ENCODE data around the gene GPR31. TPM values are rescaled to one million over a fixed set of nuclear protein-coding genes. Genes with fewer than 3 reads are reported as not detected.

GPR31 gene, protein sequence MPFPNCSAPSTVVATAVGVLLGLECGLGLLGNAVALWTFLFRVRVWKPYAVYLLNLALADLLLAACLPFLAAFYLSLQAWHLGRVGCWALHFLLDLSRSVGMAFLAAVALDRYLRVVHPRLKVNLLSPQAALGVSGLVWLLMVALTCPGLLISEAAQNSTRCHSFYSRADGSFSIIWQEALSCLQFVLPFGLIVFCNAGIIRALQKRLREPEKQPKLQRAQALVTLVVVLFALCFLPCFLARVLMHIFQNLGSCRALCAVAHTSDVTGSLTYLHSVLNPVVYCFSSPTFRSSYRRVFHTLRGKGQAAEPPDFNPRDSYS
- not detected for total RNA-seq

DNA sequence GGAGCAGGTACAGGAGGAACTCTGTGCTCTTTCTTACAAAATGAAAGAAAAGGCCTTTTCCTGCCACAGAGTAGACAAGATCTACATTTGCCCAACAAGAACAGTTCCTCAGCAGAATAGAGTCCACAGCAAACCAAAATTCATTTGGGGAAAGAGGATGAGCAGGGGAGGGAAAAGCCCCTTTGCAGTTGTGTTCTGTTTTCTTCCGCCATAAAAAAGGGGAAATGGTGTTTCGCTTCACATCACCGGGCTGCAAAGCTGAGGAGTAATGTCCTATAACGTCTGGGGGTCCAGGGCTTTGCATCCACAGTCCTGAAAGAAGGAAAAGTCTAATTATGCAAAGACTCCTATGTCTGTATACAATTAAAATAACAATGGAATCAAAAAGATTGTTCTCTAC, at the start of gene GPR31:
Gene GPR31 (minus strand): TSS at position 118 of the 400 bp plus-strand sequence. CDS start 149 bp downstream, outside the sequence.

DNA sequence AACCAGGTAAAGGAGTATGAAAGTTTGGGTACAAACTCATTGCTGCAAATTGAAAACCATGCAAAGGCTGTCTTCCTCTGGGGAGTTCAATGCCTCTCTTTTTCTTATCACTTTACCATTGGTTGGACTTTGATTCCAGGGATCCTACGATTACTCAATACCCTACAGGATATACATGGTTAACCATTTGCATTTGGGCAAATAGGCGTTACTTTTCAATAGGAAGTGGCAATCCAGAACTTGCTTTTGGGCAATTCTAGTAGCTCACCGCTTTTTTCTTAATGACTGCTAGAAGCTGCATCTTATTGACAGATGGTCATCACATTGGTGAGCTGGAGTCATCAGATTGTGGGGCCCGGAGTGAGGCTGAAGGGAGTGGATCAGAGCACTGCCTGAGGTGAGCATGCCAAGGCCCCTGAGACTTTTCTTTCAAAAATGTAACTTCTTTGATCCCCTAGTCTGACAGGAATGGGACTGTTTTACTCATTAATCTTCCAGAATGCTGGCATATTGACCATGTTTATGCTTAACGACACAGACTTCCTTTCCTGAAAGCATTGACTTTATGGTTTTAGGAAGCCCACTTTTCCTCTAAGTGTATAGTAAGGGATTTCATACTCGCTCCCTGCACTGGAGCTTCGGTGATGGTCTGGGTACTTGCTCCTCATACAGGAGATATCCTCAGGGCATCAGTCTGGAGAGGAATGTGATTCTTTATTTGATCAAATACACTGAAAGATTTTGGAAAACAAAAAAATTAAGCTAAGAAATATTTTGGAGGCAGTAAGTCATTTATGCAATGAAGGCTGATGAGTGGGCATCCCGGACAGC, 34.7 kb downstream of the GPR31 start, which contains the start of gene CCR6:
Gene CCR6 (plus strand): TSS at position 270 of the 831 bp plus-strand sequence. CDS start 13,039 bp downstream, outside the sequence.

Other genes starting within 250 kb of the GPR31 start
- gene RNASET2, start 201.4 kb downstream of the GPR31 start, total RNA-seq: 25.4 TPM
- 35.7 TPM for gene CEP43, start 158.6 kb downstream of the GPR31 start, total RNA-seq
- gene CCR6, start 34.9 kb downstream of the GPR31 start, total RNA-seq: not detected
- gene UNC93A, start 133.3 kb upstream of the GPR31 start, total RNA-seq: not detected
- gene TTLL2, start 167.1 kb upstream of the GPR31 start, total RNA-seq: 0.63 TPM